ENCODE data around the gene EFNA2.
"Not testable (repeated sequence)": the region's sequence is repeated elsewhere in the genome, so short reads cannot be mapped to it uniquely, and the experiment has no call there.

The EFNA2 gene

GRCh38 chr19:1316466-1316865 lies 30.8 kb downstream of the EFNA2 start:
- peaks cover 1% of the 10 kb centered on the region; the same call in 1 of the 2 replicates for H3K27me3 ChIP-seq (replicated peaks; ENCODE audit: control insufficient read depth, insufficient read depth, low read length)
- H3K36me3 ChIP-seq (ENCODE audit: control insufficient read depth, insufficient read depth, low read length), result no peaks in the 10 kb centered on the region
- H3K4me3 ChIP-seq (replicated peaks; ENCODE audit: low read depth, low read length), result no peak overlapping the region
- peak; percentile 3 for DNase-seq (ENCODE audit: extremely low read depth, insufficient read length)
- no peak for TF ChIP-seq CTCF (IDR thresholded peaks at IDR 0.05; ENCODE audit: insufficient read depth, low read length, poor library complexity, severe bottlenecking)

GRCh38 chr19:1317274-1318003 lies 31.8 kb downstream of the EFNA2 start:
- no peak overlapping the region for H3K4me3 ChIP-seq (replicated peaks; ENCODE audit: low read depth, low read length)
- H3K36me3 ChIP-seq (ENCODE audit: control insufficient read depth, insufficient read depth, low read length), result no peaks in the 10 kb centered on the region
- DNase-seq (ENCODE audit: extremely low read depth, insufficient read length), result peak; percentile 3
- no peak for TF ChIP-seq CTCF (IDR thresholded peaks at IDR 0.05; ENCODE audit: insufficient read depth, low read length, poor library complexity, severe bottlenecking)
- peaks cover 1% of the 10 kb centered on the region; the same call in 1 of the 2 replicates for H3K27me3 ChIP-seq (replicated peaks; ENCODE audit: control insufficient read depth, insufficient read depth, low read length)

GRCh38 chr19:1318678-1319471 lies 33.2 kb downstream of the EFNA2 start:
- H3K27me3 ChIP-seq (replicated peaks; ENCODE audit: control insufficient read depth, insufficient read depth, low read length), result peaks cover 1% of the 10 kb centered on the region
- TF ChIP-seq CTCF (IDR thresholded peaks at IDR 0.05; ENCODE audit: insufficient read depth, low read length, poor library complexity, severe bottlenecking), result no peak
- H3K4me3 ChIP-seq (replicated peaks; ENCODE audit: low read depth, low read length), result no peak overlapping the region
- H3K36me3 ChIP-seq (ENCODE audit: control insufficient read depth, insufficient read depth, low read length), result no peaks in the 10 kb centered on the region
- DNase-seq (ENCODE audit: extremely low read depth, insufficient read length), result no peak

GRCh38 chr19:1320282-1320650 lies 34.6 kb downstream of the EFNA2 start:
- DNase-seq (ENCODE audit: extremely low read depth, insufficient read length); H3K27me3 ChIP-seq (replicated peaks; ENCODE audit: control insufficient read depth, insufficient read depth, low read length); H3K4me3 ChIP-seq (replicated peaks; ENCODE audit: low read depth, low read length); H3K36me3 ChIP-seq (ENCODE audit: control insufficient read depth, insufficient read depth, low read length): not testable (repeated sequence)

GRCh38 chr19:1321539-1321938 lies 35.9 kb downstream of the EFNA2 start:
- no peak for TF ChIP-seq CTCF (IDR thresholded peaks at IDR 0.05; ENCODE audit: insufficient read depth, low read length, poor library complexity, severe bottlenecking)
- no peak overlapping the region for H3K4me3 ChIP-seq (replicated peaks; ENCODE audit: low read depth, low read length)
- H3K36me3 ChIP-seq (ENCODE audit: control insufficient read depth, insufficient read depth, low read length), result no peaks in the 10 kb centered on the region
- H3K27me3 ChIP-seq (replicated peaks; ENCODE audit: control insufficient read depth, insufficient read depth, low read length), result peaks cover 3% of the 10 kb centered on the region
- no peak for DNase-seq (ENCODE audit: extremely low read depth, insufficient read length)

GRCh38 chr19:1322198-1322981 lies 36.7 kb downstream of the EFNA2 start:
- Histone ChIP-seq H3K27me3 (replicated peaks; ENCODE audit: control insufficient read depth, insufficient read depth, low read length) (peaks cover 2% of the 10 kb centered on the region), H3K36me3 (ENCODE audit: control insufficient read depth, insufficient read depth, low read length) (no peaks in the 10 kb centered on the region), H3K4me3 (replicated peaks; ENCODE audit: low read depth, low read length) (no peak overlapping the region)
- TF ChIP-seq CTCF (IDR thresholded peaks at IDR 0.05; ENCODE audit: insufficient read depth, low read length, poor library complexity, severe bottlenecking), result no peak
- DNase-seq (ENCODE audit: extremely low read depth, insufficient read length), result no peak
